ENCODE data around the gene SCTR.

Gene SCTR

GRCh38 chr2:119508756-119509155 lies 15.5 kb downstream of the SCTR start:
- Histone ChIP-seq H3K9me3 (ENCODE audit: insufficient read depth, low read length) (no peaks in the 10 kb centered on the region), H3K4me2 (ENCODE audit: low read length) (no peak overlapping the region), H3K9ac (ENCODE audit: low read length) (no peak overlapping the region), H3K4me1 (ENCODE audit: low read length) (peaks cover 3% of the 10 kb centered on the region; the same call in 1 of the 2 replicates), H3K27me3 (ENCODE audit: low read depth, low read length) (peaks cover 8% of the 10 kb centered on the region), H3K27ac (ENCODE audit: low read length) (no peak overlapping the region), H2AFZ (ENCODE audit: low read depth, low read length) (no peak overlapping the region), H3K79me2 (ENCODE audit: low read length) (no peaks in the 10 kb centered on the region), H4K20me1 (ENCODE audit: insufficient read depth, low read length) (no peaks in the 10 kb centered on the region), H3K36me3 (replicated peaks; ENCODE audit: low read depth, low read length) (no peaks in the 10 kb centered on the region), H3K4me3 (ENCODE audit: low read length) (no peak overlapping the region)
- TF ChIP-seq EZH2phosphoT487 (IDR thresholded peaks at IDR 0.05; ENCODE audit: low read depth) (no peak), CTCF (IDR thresholded peaks at IDR 0.05; ENCODE audit: low read depth, low read length) (no peak)

GRCh38 chr2:119496682-119497081 lies 27.6 kb downstream of the SCTR start:
- H3K4me3 ChIP-seq (ENCODE audit: low read length), result no peak overlapping the region
- H3K27me3 ChIP-seq (ENCODE audit: low read depth, low read length), result peaks cover 30% of the 10 kb centered on the region
- H3K4me1 ChIP-seq (ENCODE audit: low read length), result no peaks in the 10 kb centered on the region
- no peaks in the 10 kb centered on the region for H3K79me2 ChIP-seq (ENCODE audit: low read length)
- H3K9ac ChIP-seq (ENCODE audit: low read length), result no peak overlapping the region
- no peak for TF ChIP-seq CTCF (IDR thresholded peaks at IDR 0.05; ENCODE audit: low read depth, low read length)
- no peak for TF ChIP-seq EZH2phosphoT487 (IDR thresholded peaks at IDR 0.05; ENCODE audit: low read depth)
- no peaks in the 10 kb centered on the region for H4K20me1 ChIP-seq (ENCODE audit: insufficient read depth, low read length)
- no peak overlapping the region for H2AFZ ChIP-seq (ENCODE audit: low read depth, low read length)
- no peaks in the 10 kb centered on the region for H3K36me3 ChIP-seq (replicated peaks; ENCODE audit: low read depth, low read length)
- H3K4me2 ChIP-seq (ENCODE audit: low read length), result no peak overlapping the region
- no peak overlapping the region for H3K27ac ChIP-seq (ENCODE audit: low read length)
- H3K9me3 ChIP-seq (ENCODE audit: insufficient read depth, low read length), result peaks cover 9% of the 10 kb centered on the region; the same call in 1 of the 2 replicates

GRCh38 chr2:119495948-119496347 lies 28.3 kb downstream of the SCTR start:
- TF ChIP-seq CTCF (IDR thresholded peaks at IDR 0.05; ENCODE audit: low read depth, low read length) (0 out of 2 replicates have a peak, but pooled peaks have one; percentile 13), EZH2phosphoT487 (IDR thresholded peaks at IDR 0.05; ENCODE audit: low read depth) (no peak)
- Histone ChIP-seq H4K20me1 (ENCODE audit: insufficient read depth, low read length) (no peaks in the 10 kb centered on the region), H3K27ac (ENCODE audit: low read length) (no peak overlapping the region), H3K36me3 (replicated peaks; ENCODE audit: low read depth, low read length) (no peaks in the 10 kb centered on the region), H3K79me2 (ENCODE audit: low read length) (no peaks in the 10 kb centered on the region), H3K9me3 (ENCODE audit: insufficient read depth, low read length) (peaks cover 9% of the 10 kb centered on the region; the same call in 1 of the 2 replicates), H3K27me3 (ENCODE audit: low read depth, low read length) (peaks cover 30% of the 10 kb centered on the region), H2AFZ (ENCODE audit: low read depth, low read length) (no peak overlapping the region), H3K4me3 (ENCODE audit: low read length) (no peak overlapping the region), H3K4me1 (ENCODE audit: low read length) (no peaks in the 10 kb centered on the region), H3K4me2 (ENCODE audit: low read length) (no peak overlapping the region), H3K9ac (ENCODE audit: low read length) (no peak overlapping the region)

GRCh38 chr2:119494163-119494790 lies 30.0 kb downstream of the SCTR start:
- Histone ChIP-seq H2AFZ (ENCODE audit: low read depth, low read length) (no peak overlapping the region), H3K4me1 (ENCODE audit: low read length) (no peaks in the 10 kb centered on the region), H3K9ac (ENCODE audit: low read length) (no peak overlapping the region), H3K79me2 (ENCODE audit: low read length) (no peaks in the 10 kb centered on the region), H3K36me3 (replicated peaks; ENCODE audit: low read depth, low read length) (no peaks in the 10 kb centered on the region), H3K27ac (ENCODE audit: low read length) (no peak overlapping the region), H4K20me1 (ENCODE audit: insufficient read depth, low read length) (no peaks in the 10 kb centered on the region), H3K27me3 (ENCODE audit: low read depth, low read length) (peaks cover 28% of the 10 kb centered on the region), H3K4me2 (ENCODE audit: low read length) (no peak overlapping the region), H3K9me3 (ENCODE audit: insufficient read depth, low read length) (peaks cover 3% of the 10 kb centered on the region; the same call in 1 of the 2 replicates), H3K4me3 (ENCODE audit: low read length) (no peak overlapping the region)
- peak; percentile 10; the same call in 1 of the 2 replicates for TF ChIP-seq CTCF (IDR thresholded peaks at IDR 0.05; ENCODE audit: low read depth, low read length)
- no peak for TF ChIP-seq EZH2phosphoT487 (IDR thresholded peaks at IDR 0.05; ENCODE audit: low read depth)
